ENCODE results near the gene NAA80.

GRCh38 chr3:50316657-50317242 lies 17.5 kb upstream of the NAA80 start:
- no peak for TF ChIP-seq CTCF (IDR thresholded peaks at IDR 0.05)
- peak in 1 of 2 donors; percentile 26 for TF ChIP-seq POLR2A (IDR thresholded peaks at IDR 0.05)
